GM12878 (cell line): ENCODE measurements around the gene NCLN. TPM values are rescaled to one million over a fixed set of nuclear protein-coding genes. Genes with fewer than 3 reads are reported as not detected.

Experiments
- ATAC-seq: fragments of 200-7000 bp; cut with Tn5 transposase; 3 replicates; pipeline ENCODE4 v1.9.1; 2020; ENCODE audit warnings: mild to moderate bottlenecking, moderate library complexity
- BruUV-seq: library from RNA; stranded (reverse); fragments of 400-500 nt; replicated peaks from 2 replicates; lab custom pipeline; 2021; lab: Mats Ljungman, UMichigan
- CTCF ChIA-PET: fragments of 300-600 bp; sonication (Branson Sonifier 250); formaldehyde crosslinking; extraction: SDS; loops from one replicate; lab custom pipeline; 2021; ENCODE audit warnings: inconsistent platforms; lab: Yijun Ruan, JAX
- POLR2A ChIA-PET: fragments of 350-600 bp; formaldehyde crosslinking; extraction: SDS; loops from one replicate; lab custom pipeline; 2021; ENCODE audit warnings: inconsistent platforms; lab: Charles Lee
- RAD21 ChIA-PET: fragments of 300-600 bp; sonication (Branson Sonifier 250); formaldehyde crosslinking; loops from one replicate; lab custom pipeline; 2023; ENCODE audit warnings: antibody characterized with exemption; ENCODE audit not compliant: unreplicated experiment; lab: Charles Lee
- SMC1A ChIA-PET: fragments of 300-600 bp; sonication (Branson Sonifier 250); formaldehyde crosslinking; loops from one replicate; lab custom pipeline; 2023; ENCODE audit not compliant: unreplicated experiment, uncharacterized antibody; lab: Charles Lee
- DNase-seq: peaks from one replicate; pipeline ENCODE4 v3.0.0-alpha.2; 2011; ENCODE audit warnings: low read depth, low spot score
- FAIRE-seq: peaks from 3 replicates; lab custom pipeline; 2011; peaks lifted over from hg19 to GRCh38; lab: Jason Lieb, UNC
- H2AFZ ChIP-seq: 2 replicates; pipeline ENCODE4 v1.6.0; 2011; ENCODE audit warnings: low read depth, low read length, control low read depth; ENCODE audit not compliant: control insufficient read depth
- H3K27ac ChIP-seq: 2 replicates; pipeline ENCODE4 v1.5.1; 2011; ENCODE audit warnings: control low read depth; ENCODE audit not compliant: control insufficient read depth, insufficient read depth
- H3K27me3 ChIP-seq, 2 experiments: replicated peaks in 1 of 2; 2 replicates each; pipeline versions ENCODE4 v1.6.0 to v1.6.1; 2011; ENCODE audit warnings: low read length in 1 of 2; ENCODE audit not compliant: control insufficient read depth in 2 of 2, insufficient read depth in 2 of 2
- H3K36me3 ChIP-seq, 2 experiments: 2 replicates each; pipeline ENCODE4 v1.5.1; 2011; ENCODE audit warnings: low read length in 1 of 2; ENCODE audit not compliant: control insufficient read depth in 2 of 2, insufficient read depth in 2 of 2
- H3K4me1 ChIP-seq: 2 replicates; pipeline ENCODE4 v1.6.1; 2011; ENCODE audit warnings: mild to moderate bottlenecking, low read length, moderate library complexity, mixed read lengths; ENCODE audit not compliant: control insufficient read depth, insufficient read depth
- H3K4me2 ChIP-seq: 2 replicates; pipeline ENCODE4 v1.6.0; 2011; ENCODE audit warnings: control low read depth; ENCODE audit not compliant: control insufficient read depth, insufficient read depth
- H3K4me3 ChIP-seq: fragments of 200-600 bp; sonication (generic); 2 replicates; pipeline ENCODE4 v1.5.1; 2016
- H3K79me2 ChIP-seq: 2 replicates; pipeline ENCODE4 v1.6.0; 2011; ENCODE audit warnings: low read length; ENCODE audit not compliant: control insufficient read depth, insufficient read depth
- H3K9ac ChIP-seq: 2 replicates; pipeline ENCODE4 v1.8.0; 2011; ENCODE audit warnings: low read length, control low read depth, mixed read lengths; ENCODE audit not compliant: control insufficient read depth, insufficient read depth
- H3K9me3 ChIP-seq: replicated peaks from 3 replicates; pipeline ENCODE4 v1.5.1; 2011; ENCODE audit warnings: mild to moderate bottlenecking, low read length; ENCODE audit not compliant: control insufficient read depth, insufficient read depth
- H4K20me1 ChIP-seq: 2 replicates; pipeline ENCODE4 v1.6.0; 2011; ENCODE audit not compliant: control insufficient read depth, insufficient read depth
- BCL11A ChIP-seq: IDR thresholded peaks from 2 replicates; pipeline ENCODE4 v1.6.1; 2011; ENCODE audit warnings: low read depth, low read length
- BCL3 ChIP-seq: IDR thresholded peaks from 2 replicates; pipeline ENCODE4 v1.6.1; 2011; ENCODE audit warnings: borderline replicate concordance, low read depth, mild to moderate bottlenecking, moderate library complexity, low read length; ENCODE audit not compliant: insufficient read depth, poor library complexity, severe bottlenecking
- JUNB ChIP-seq: IDR thresholded peaks from 2 replicates; pipeline ENCODE4 v1.6.1; 2016; ENCODE audit warnings: antibody characterized with exemption, mild to moderate bottlenecking
- MLLT1 ChIP-seq: fragments of 450-650 bp; IDR thresholded peaks from 2 replicates; pipeline ENCODE4 v1.6.1; 2016; ENCODE audit warnings: mild to moderate bottlenecking
- PKNOX1 ChIP-seq: fragments of 450-650 bp; IDR thresholded peaks from 2 replicates; pipeline ENCODE4 v1.6.1; 2016; ENCODE audit warnings: mild to moderate bottlenecking
- SMARCA5 ChIP-seq: fragments of 450-650 bp; IDR thresholded peaks from 2 replicates; pipeline ENCODE4 v1.6.1; 2017; ENCODE audit warnings: mild to moderate bottlenecking
- SREBF1 ChIP-seq: IDR thresholded peaks from 2 replicates; pipeline ENCODE4 v1.6.1; 2012; ENCODE audit warnings: mild to moderate bottlenecking, low read length
- SRF ChIP-seq, 2 experiments: IDR thresholded peaks; 2 replicates each; pipeline ENCODE4 v1.6.1; 2011; ENCODE audit warnings: low read depth in 2 of 2, low read length in 2 of 2, mild to moderate bottlenecking in 1 of 2, moderate library complexity in 1 of 2
- WGBS: methylation state at CpG from one replicate; pipeline ENCODE4 v1.1.6; 2016; ENCODE audit warnings: low lambda C conversion rate; ENCODE audit not compliant: insufficient replicate concordance, insufficient coverage; ENCODE audit errors: missing lambda C conversion rate; 5-methylcytosine and 5-hydroxymethylcytosine counted together
- in situ Hi-C: fragments of 300-500 bp; cut with MboI; formaldehyde crosslinking; loops from 9 replicates; pipeline ENCODE4 v1.14.3; 2018; ENCODE audit warnings: mixed read lengths
- intact Hi-C: fragments of 100-400 bp; cut with micrococcal nuclease; formaldehyde crosslinking; loops from one replicate; pipeline ENCODE4 v1.14.2; 2022; ENCODE audit not compliant: unreplicated experiment
- polyA plus RNA-seq, 11 experiments: library from polyadenylated mRNA; depleted of rRNA in 4 of 11; unstranded in 6 of 11; stranded (reverse) in 5 of 11; fragments of >200 nt; fragmentation: Nextera tagmentation in 4 of 11; fragmentation: Illumina TruSeq in 1 of 11; extraction: Ambion mirVana in 4 of 11; extraction: Trizol in 1 of 11; gene quantifications; 1 replicate in 1 of 11; 2 replicates in 10 of 11; pipeline versions ENCODE4 v1.2.1 to v1.2.3, GENCODE V29; 2011 to 2016; ENCODE audit warnings: inconsistent platforms in 2 of 11, missing spikeins in 2 of 11, low read depth in 1 of 11
- total RNA-seq, 4 experiments: library from RNA; depleted of rRNA in 3 of 4; stranded (reverse); fragments of >200 nt in 3 of 4; fragmentation: Illumina TruSeq in 1 of 4; extraction: Trizol in 1 of 4; gene quantifications; 2 replicates each; pipeline versions ENCODE4 v1.2.1 to v1.2.3, GENCODE V29; 2013 to 2021
- TF ChIP-seq, protein P1 (sequence below), 3 experiments: IDR thresholded peaks in 2 of 3; conservative IDR thresholded peaks in 1 of 3; 2 replicates each; pipeline ENCODE4 v1.5.1; 2011; ENCODE audit warnings: low read depth in 3 of 3, low read length in 3 of 3, mild to moderate bottlenecking in 3 of 3, control low read depth in 2 of 3, moderate library complexity in 2 of 3, inconsistent platforms in 1 of 3, mixed read lengths in 1 of 3; ENCODE audit not compliant: control insufficient read depth in 2 of 3, insufficient read depth in 1 of 3; ENCODE audit errors: extremely low read depth in 1 of 3
- TF ChIP-seq, protein P2 (sequence below): fragments of 450-650 bp; IDR thresholded peaks from 2 replicates; pipeline ENCODE4 v1.6.1; 2018; ENCODE audit warnings: mild to moderate bottlenecking, low read depth, moderate library complexity; ENCODE audit not compliant: partially characterized antibody

The NCLN gene
- total and polyA plus RNA-seq, 10 of the 15 experiments (the other 5 are each of a cell fraction or from before 2014, with no cell fraction given) = 2.2 to 79.1 (median 36.0) TPM

DNA sequence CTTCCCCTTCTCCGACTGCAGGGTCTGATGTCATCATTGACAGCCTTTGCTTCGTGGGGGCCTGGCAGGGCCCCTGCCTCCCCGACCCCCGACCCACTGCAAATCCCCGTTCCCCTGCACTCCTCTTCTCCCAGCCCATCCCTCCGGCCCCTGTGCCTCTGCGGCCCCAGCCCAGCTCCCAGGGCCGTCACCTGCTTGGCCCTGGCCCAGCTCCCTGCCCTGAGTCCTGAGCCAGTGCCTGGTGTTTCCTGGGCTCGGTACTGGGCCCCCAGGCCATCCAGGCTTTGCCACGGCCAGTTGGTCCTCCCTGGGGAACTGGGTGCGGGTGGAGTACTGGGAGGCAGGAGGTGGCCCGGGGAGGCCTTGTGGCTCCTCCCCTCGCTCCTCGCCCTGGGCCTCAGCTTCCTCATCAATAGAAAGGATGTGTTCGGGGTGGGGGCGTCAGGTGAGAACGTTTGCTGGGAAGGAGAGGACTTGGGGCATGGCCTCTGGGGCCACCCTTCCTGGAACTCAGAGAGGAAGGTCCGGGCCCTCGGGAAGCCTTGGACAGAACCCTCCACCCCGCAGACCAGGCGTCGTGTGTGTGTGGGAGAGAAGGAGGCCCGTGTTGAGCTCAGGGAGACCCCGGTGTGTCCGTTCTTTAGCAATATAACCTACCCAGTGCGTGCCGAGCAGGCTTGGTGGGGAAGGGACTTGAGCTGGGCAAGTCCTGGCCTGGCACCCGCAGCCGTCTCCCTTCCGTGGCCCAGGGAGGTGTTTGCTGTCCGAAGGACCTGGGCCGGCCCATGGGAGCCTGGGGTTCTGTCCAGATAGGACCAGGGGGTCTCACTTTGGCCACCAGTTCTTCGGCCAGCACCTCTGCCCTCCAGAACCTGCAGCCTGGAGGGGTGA, 22.8 kb downstream of the NCLN start (continued):
- TF ChIP-seq MLLT1 = no peak
- TF ChIP-seq SREBF1 = no peak
- no peak for TF ChIP-seq BCL11A

- Histone ChIP-seq H3K4me2 (no peak overlapping the region), H3K9me3 (no peaks in the 10 kb centered on the region), H4K20me1 (no peaks in the 10 kb centered on the region), H3K27ac (no peak overlapping the region), H3K27me3 (no peaks in the 10 kb centered on the region), H3K36me3 (peaks cover 0 to 12% of the 10 kb centered on the region in 2 experiments; a peak in 2 of 4 replicates), H3K4me1 (no peaks in the 10 kb centered on the region), H2AFZ (no peak overlapping the region), H3K4me3 (no peak overlapping the region), H3K9ac (no peak overlapping the region), H3K79me2 (no peaks in the 10 kb centered on the region)
- FAIRE-seq (no peak), DNase-seq (no peak), ATAC-seq (peak; percentile 96)
- ChIA-PET SMC1A (interaction anchor here (1.3 kb wide), 1 partner anchor 260 kb away, joined by 3 read pairs; no protein-coding TSS in a partner anchor), CTCF (interaction anchor here (0.6 to 3.3 kb wide), 4 partner anchors 40 to 259 kb away, joined by 3 to 11 read pairs (median 3); no protein-coding TSS in a partner anchor), POLR2A (interaction anchor here (1.0 kb wide), 1 partner anchor 30 kb away, joined by 3 read pairs; no protein-coding TSS in a partner anchor), RAD21 (no interaction called here)
- 36% methylated on average over 20 of the region's 20 CpGs for WGBS
- intact Hi-C loops (no loop called here), in situ Hi-C loops (no loop called here)
- BruUV-seq = no TSS peak
- TF ChIP-seq, protein P1, sequence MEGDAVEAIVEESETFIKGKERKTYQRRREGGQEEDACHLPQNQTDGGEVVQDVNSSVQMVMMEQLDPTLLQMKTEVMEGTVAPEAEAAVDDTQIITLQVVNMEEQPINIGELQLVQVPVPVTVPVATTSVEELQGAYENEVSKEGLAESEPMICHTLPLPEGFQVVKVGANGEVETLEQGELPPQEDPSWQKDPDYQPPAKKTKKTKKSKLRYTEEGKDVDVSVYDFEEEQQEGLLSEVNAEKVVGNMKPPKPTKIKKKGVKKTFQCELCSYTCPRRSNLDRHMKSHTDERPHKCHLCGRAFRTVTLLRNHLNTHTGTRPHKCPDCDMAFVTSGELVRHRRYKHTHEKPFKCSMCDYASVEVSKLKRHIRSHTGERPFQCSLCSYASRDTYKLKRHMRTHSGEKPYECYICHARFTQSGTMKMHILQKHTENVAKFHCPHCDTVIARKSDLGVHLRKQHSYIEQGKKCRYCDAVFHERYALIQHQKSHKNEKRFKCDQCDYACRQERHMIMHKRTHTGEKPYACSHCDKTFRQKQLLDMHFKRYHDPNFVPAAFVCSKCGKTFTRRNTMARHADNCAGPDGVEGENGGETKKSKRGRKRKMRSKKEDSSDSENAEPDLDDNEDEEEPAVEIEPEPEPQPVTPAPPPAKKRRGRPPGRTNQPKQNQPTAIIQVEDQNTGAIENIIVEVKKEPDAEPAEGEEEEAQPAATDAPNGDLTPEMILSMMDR (IDR thresholded peaks at IDR 0.05 in 2 of 3, conservative IDR thresholded peaks at IDR 0.05 in 1 of 3; ENCODE audit: control insufficient read depth in 2 of 3, extremely low read depth in 1 of 3, insufficient read depth in 1 of 3, low read depth in 3 of 3, low read length in 3 of 3) = peak; percentile 75 to 92 (median 81)
- TF ChIP-seq SRF (IDR thresholded peaks at IDR 0.05; ENCODE audit: low read depth in 2 of 2, low read length in 2 of 2) = no peak
- TF ChIP-seq, protein P2, sequence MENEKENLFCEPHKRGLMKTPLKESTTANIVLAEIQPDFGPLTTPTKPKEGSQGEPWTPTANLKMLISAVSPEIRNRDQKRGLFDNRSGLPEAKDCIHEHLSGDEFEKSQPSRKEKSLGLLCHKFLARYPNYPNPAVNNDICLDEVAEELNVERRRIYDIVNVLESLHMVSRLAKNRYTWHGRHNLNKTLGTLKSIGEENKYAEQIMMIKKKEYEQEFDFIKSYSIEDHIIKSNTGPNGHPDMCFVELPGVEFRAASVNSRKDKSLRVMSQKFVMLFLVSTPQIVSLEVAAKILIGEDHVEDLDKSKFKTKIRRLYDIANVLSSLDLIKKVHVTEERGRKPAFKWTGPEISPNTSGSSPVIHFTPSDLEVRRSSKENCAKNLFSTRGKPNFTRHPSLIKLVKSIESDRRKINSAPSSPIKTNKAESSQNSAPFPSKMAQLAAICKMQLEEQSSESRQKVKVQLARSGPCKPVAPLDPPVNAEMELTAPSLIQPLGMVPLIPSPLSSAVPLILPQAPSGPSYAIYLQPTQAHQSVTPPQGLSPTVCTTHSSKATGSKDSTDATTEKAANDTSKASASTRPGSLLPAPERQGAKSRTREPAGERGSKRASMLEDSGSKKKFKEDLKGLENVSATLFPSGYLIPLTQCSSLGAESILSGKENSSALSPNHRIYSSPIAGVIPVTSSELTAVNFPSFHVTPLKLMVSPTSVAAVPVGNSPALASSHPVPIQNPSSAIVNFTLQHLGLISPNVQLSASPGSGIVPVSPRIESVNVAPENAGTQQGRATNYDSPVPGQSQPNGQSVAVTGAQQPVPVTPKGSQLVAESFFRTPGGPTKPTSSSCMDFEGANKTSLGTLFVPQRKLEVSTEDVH = no peak
- TF ChIP-seq BCL3 = peak; percentile 57
- no peak for TF ChIP-seq JUNB
- peak; percentile 96 for TF ChIP-seq SMARCA5
- peak; percentile 75 for TF ChIP-seq PKNOX1
Measured at GRCh38 chr19:3210347-3211017, 24.8 kb downstream of the NCLN start.
